Stomach (tissue), 4 donors: ENCODE measurements around the gene PRSS38.

Experiments
- EP300 ChIP-seq: sonication (generic); formaldehyde crosslinking; IDR thresholded peaks from one replicate; pipeline ENCODE4 v1.6.1; 2017; ENCODE audit warnings: antibody characterized with exemption
- POLR2AphosphoS5 ChIP-seq, 3 donors: sonication (generic); formaldehyde crosslinking; IDR thresholded peaks; one replicate each; pipeline ENCODE4 v1.6.1; 2016; ENCODE audit warnings: antibody characterized with exemption in 3 of 3
- TF ChIP-seq, protein P1 (sequence below), 7 experiments: fragments of 450-650 bp in 4 of 7; fragments of 200-600 bp in 3 of 7; sonication (generic) in 3 of 7; IDR thresholded peaks; one replicate each; pipeline ENCODE4 v1.5.1; 2016 to 2019; ENCODE audit warnings: antibody characterized with exemption in 7 of 7, control low read depth in 2 of 7, mild to moderate bottlenecking in 1 of 7

DNA sequence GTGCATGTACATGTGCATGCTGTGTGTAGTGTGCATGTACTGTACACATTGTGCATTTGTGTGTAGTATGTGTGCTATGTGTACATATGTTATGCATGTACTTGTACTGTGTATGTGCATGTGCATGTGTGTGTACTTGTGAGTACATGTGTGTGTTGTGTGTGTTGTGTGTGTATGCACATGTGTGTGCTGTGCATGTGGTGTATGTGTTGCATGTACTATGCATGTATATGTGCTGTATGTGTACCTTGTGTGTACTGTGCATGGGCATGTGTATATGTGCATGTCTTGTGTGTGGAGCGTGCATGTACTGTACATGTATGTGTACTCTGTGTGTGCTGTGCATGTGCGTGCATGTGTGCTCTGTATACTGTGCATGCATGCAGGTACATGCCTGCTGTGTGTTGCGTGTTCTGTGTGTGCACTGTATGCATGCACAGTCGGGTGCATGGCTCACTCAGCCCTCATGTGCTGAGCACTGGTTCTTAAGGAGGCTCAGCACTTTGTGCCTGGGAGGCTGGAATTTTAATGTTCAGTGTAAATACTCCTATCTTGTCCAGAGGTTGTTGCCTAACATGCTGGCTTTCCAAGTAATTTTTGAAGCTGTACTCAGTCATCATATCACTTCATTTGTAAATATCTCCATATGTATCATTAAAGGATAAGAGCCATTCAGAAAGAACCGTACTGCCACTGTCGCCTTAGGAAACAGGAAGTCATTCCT is 47.9 kb upstream of the PRSS38 start:
- TF ChIP-seq, protein P1, sequence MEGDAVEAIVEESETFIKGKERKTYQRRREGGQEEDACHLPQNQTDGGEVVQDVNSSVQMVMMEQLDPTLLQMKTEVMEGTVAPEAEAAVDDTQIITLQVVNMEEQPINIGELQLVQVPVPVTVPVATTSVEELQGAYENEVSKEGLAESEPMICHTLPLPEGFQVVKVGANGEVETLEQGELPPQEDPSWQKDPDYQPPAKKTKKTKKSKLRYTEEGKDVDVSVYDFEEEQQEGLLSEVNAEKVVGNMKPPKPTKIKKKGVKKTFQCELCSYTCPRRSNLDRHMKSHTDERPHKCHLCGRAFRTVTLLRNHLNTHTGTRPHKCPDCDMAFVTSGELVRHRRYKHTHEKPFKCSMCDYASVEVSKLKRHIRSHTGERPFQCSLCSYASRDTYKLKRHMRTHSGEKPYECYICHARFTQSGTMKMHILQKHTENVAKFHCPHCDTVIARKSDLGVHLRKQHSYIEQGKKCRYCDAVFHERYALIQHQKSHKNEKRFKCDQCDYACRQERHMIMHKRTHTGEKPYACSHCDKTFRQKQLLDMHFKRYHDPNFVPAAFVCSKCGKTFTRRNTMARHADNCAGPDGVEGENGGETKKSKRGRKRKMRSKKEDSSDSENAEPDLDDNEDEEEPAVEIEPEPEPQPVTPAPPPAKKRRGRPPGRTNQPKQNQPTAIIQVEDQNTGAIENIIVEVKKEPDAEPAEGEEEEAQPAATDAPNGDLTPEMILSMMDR (IDR thresholded peaks at IDR 0.05): no peak
- TF ChIP-seq EP300: no peak
- TF ChIP-seq POLR2AphosphoS5 (IDR thresholded peaks at IDR 0.05): no peak
